GM12892 (cell line): Measurements from ENCODE around the gene RSPH1.

ENCODE experiments used
- POLR2A ChIP-seq: IDR thresholded peaks from 2 replicates; pipeline ENCODE4 v1.6.1; 2011; ENCODE audit warnings: low read depth, low read length, control low read depth
- TAF1 ChIP-seq: IDR thresholded peaks from 2 replicates; pipeline ENCODE4 v1.6.1; 2011; ENCODE audit warnings: low read depth, mild to moderate bottlenecking, control low read depth, low read length, borderline replicate concordance

DNA sequence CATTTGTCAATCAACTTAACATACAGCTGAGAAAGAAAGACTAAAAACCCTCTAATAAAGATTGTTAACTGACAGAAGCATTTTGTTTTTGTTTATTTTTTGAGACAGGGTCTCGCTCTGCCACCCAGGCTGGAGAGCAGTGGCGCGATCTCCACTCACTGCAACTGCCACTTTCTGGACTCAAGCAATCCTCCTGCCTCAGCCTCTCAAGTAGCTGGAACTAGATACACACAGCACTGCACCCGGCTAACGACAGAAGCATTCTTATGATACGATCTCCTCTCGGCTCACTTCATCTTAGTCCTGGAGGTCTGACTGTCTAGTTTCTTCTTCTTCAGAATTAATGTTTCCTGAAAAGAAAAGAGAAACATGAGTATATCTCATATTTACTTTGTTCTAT lies 23.5 kb downstream of the RSPH1 start:
- no peak for TF ChIP-seq TAF1
- no peak for TF ChIP-seq POLR2A
